HepG2 (cell line): ENCODE data around the gene NDE1. TPM values are rescaled to one million over a fixed set of nuclear protein-coding genes. Genes with fewer than 3 reads are reported as not detected.
A peak's percentile ranks its signal among the peaks of the same experiment; 100 is the strongest.

Source experiments
- ARID2 ChIP-seq: sonication (generic); formaldehyde crosslinking; IDR thresholded peaks from 2 replicates; pipeline ENCODE4 v1.8.1; 2022; ENCODE audit warnings: mild to moderate bottlenecking, missing genetic modification reagents, borderline replicate concordance
- CENPT ChIP-seq: sonication (generic); formaldehyde crosslinking; IDR thresholded peaks from 2 replicates; pipeline ENCODE4 v1.8.0; 2022; ENCODE audit warnings: low read depth, mild to moderate bottlenecking, moderate library complexity, missing genetic modification reagents
- FOXJ3 ChIP-seq: sonication (generic); formaldehyde crosslinking; IDR thresholded peaks from 2 replicates; pipeline ENCODE4 v1.4.0; 2020; ENCODE audit warnings: missing genetic modification reagents, mild to moderate bottlenecking, borderline replicate concordance
- GATAD1 ChIP-seq: IDR thresholded peaks from 2 replicates; pipeline ENCODE4 v1.6.1; 2016; ENCODE audit warnings: missing genetic modification reagents, missing compliant biosample characterization
- HCFC1 ChIP-seq: fragments of 150-350 bp; IDR thresholded peaks from 2 replicates; pipeline ENCODE4 v1.6.1; 2014; ENCODE audit warnings: low read depth, low read length
- KAT2B ChIP-seq: fragments of 150-350 bp; IDR thresholded peaks from 2 replicates; pipeline ENCODE4 v1.6.1; 2014; ENCODE audit warnings: low read depth, low read length, borderline replicate concordance
- LBX2 ChIP-seq: sonication (generic); formaldehyde crosslinking; IDR thresholded peaks from 2 replicates; pipeline ENCODE4 v1.5.0; 2020; ENCODE audit warnings: missing genetic modification reagents, mild to moderate bottlenecking, borderline replicate concordance
- MAFK ChIP-seq, 2 experiments: IDR thresholded peaks in 1 of 2; conservative IDR thresholded peaks in 1 of 2; 2 replicates each; pipeline ENCODE4 v1.6.1; 2011; ENCODE audit warnings: improper control_type of control experiment in 2 of 2, low read length in 2 of 2
- MED1 ChIP-seq: sonication (generic); formaldehyde crosslinking; IDR thresholded peaks from 2 replicates; pipeline ENCODE4 v1.4.0; 2020; ENCODE audit warnings: missing genetic modification reagents
- MXD4 ChIP-seq: IDR thresholded peaks from 2 replicates; pipeline ENCODE4 v1.6.1; 2016; ENCODE audit warnings: mild to moderate bottlenecking, missing biosample characterization, missing genetic modification reagents
- NCOA1 ChIP-seq: sonication (generic); formaldehyde crosslinking; IDR thresholded peaks from 2 replicates; pipeline ENCODE4 v1.9.0; 2021; ENCODE audit warnings: missing genetic modification reagents
- PCBP2 ChIP-seq: fragments of 200-400 bp; formaldehyde crosslinking; optimal IDR thresholded peaks from 2 replicates; pipeline ENCODE3; 2018; ENCODE audit warnings: low read length, low read depth; ENCODE audit not compliant: poor library complexity, severe bottlenecking
- REL ChIP-seq: sonication (generic); formaldehyde crosslinking; conservative IDR thresholded peaks from 2 replicates; pipeline ENCODE4 v1.8.0; 2022; ENCODE audit warnings: mild to moderate bottlenecking, missing genetic modification reagents, moderate library complexity
- SIN3A ChIP-seq: IDR thresholded peaks from 2 replicates; pipeline ENCODE4 v1.6.1; 2011; ENCODE audit warnings: low read depth, mild to moderate bottlenecking, control low read depth, low read length, borderline replicate concordance
- SMC3 ChIP-seq: IDR thresholded peaks from 2 replicates; pipeline ENCODE4 v1.6.1; 2011; ENCODE audit warnings: low read length, improper control_type of control experiment
- SMYD3 ChIP-seq: sonication (generic); formaldehyde crosslinking; IDR thresholded peaks from 2 replicates; pipeline ENCODE4 v1.8.1; 2023; ENCODE audit warnings: mild to moderate bottlenecking, missing genetic modification reagents
- SNAPC2 ChIP-seq: sonication (generic); formaldehyde crosslinking; IDR thresholded peaks from 2 replicates; pipeline ENCODE4 v1.8.1; 2022; ENCODE audit warnings: mild to moderate bottlenecking, missing genetic modification reagents
- SPEN ChIP-seq: sonication (generic); formaldehyde crosslinking; IDR thresholded peaks from 2 replicates; pipeline ENCODE4 v1.5.1; 2020; ENCODE audit warnings: low read depth, mild to moderate bottlenecking, missing genetic modification reagents
- STAT5B ChIP-seq: sonication (generic); formaldehyde crosslinking; IDR thresholded peaks from 2 replicates; pipeline ENCODE4 v1.4.0; 2020; ENCODE audit warnings: missing genetic modification reagents
- TAF1 ChIP-seq: sonication (generic); formaldehyde crosslinking; IDR thresholded peaks from 2 replicates; pipeline ENCODE4 v1.4.0; 2020; ENCODE audit warnings: missing genetic modification reagents
- THAP11 ChIP-seq: IDR thresholded peaks from 2 replicates; pipeline ENCODE4 v1.6.1; 2016; ENCODE audit warnings: missing biosample characterization, missing genetic modification reagents
- WIZ ChIP-seq: sonication (generic); formaldehyde crosslinking; IDR thresholded peaks from 2 replicates; pipeline ENCODE4 v1.5.1; 2020; ENCODE audit warnings: mild to moderate bottlenecking, missing genetic modification reagents
- XBP1 ChIP-seq: sonication (generic); formaldehyde crosslinking; IDR thresholded peaks from 2 replicates; pipeline ENCODE4 v1.5.0; 2020; ENCODE audit warnings: missing genetic modification reagents
- ZFP1 ChIP-seq: IDR thresholded peaks from 2 replicates; pipeline ENCODE4 v1.6.1; 2016
- ZFP82 ChIP-seq: sonication (generic); formaldehyde crosslinking; IDR thresholded peaks from 2 replicates; pipeline ENCODE4 v1.5.1; 2020; ENCODE audit warnings: mild to moderate bottlenecking, missing genetic modification reagents, borderline replicate concordance
- ZNF3 ChIP-seq: IDR thresholded peaks from 2 replicates; pipeline ENCODE4 v1.7.0; 2017; ENCODE audit warnings: inconsistent platforms
- ZNF350 ChIP-seq: sonication (generic); formaldehyde crosslinking; IDR thresholded peaks from 2 replicates; pipeline ENCODE4 v1.4.0; 2020; ENCODE audit warnings: mild to moderate bottlenecking, low read depth, missing genetic modification reagents, borderline replicate concordance
- ZNF367 ChIP-seq: sonication (generic); formaldehyde crosslinking; IDR thresholded peaks from 2 replicates; pipeline ENCODE4 v1.4.0; 2020; ENCODE audit warnings: missing genetic modification reagents, borderline replicate concordance
- ZNF772 ChIP-seq: sonication (generic); formaldehyde crosslinking; IDR thresholded peaks from 2 replicates; pipeline ENCODE4 v1.5.0; 2020; ENCODE audit warnings: mild to moderate bottlenecking, missing genetic modification reagents
- polyA plus RNA-seq, 8 experiments: library from polyadenylated mRNA; depleted of rRNA in 3 of 8; stranded (reverse) in 7 of 8; unstranded in 1 of 8; fragments of >200 nt; fragmentation: Illumina TruSeq in 4 of 8; extraction: Trizol in 4 of 8; gene quantifications; 2 replicates each; pipeline versions ENCODE4 v1.2.1 to v1.2.3, GENCODE V29; 2011 to 2016; ENCODE audit warnings: low read depth in 4 of 8, missing spikeins in 1 of 8, mixed read lengths in 1 of 8; ENCODE audit not compliant: insufficient read depth in 1 of 8
- total RNA-seq, 5 experiments: library from RNA; depleted of rRNA; stranded (reverse); fragments of >200 nt; fragmentation: Illumina TruSeq; extraction: Trizol; gene quantifications; 2 replicates each; pipeline ENCODE4 v1.2.3, GENCODE V29; 2016; ENCODE audit warnings: low read depth in 1 of 5
- TF ChIP-seq, protein P1 (sequence below): IDR thresholded peaks from 2 replicates; pipeline ENCODE4 v1.6.1; 2018; ENCODE audit warnings: missing genetic modification reagents, mild to moderate bottlenecking, missing compliant biosample characterization
- TF ChIP-seq, protein P2 (sequence below), 2 experiments: sonication (generic) in 1 of 2; formaldehyde crosslinking in 1 of 2; IDR thresholded peaks; 2 replicates each; pipeline versions ENCODE4 v1.4.0 to v1.6.1; 2018 to 2020; ENCODE audit warnings: missing genetic modification reagents in 2 of 2, borderline replicate concordance in 1 of 2, low read depth in 1 of 2, mild to moderate bottlenecking in 1 of 2, missing biosample characterization in 1 of 2

NDE1 gene
- total and polyA plus RNA-seq, 2 of the 13 experiments (the other 11 are each of a cell fraction or from before 2014, with no cell fraction given): 40.9 to 72.5 TPM

- TF ChIP-seq ZNF367 (CRISPR knock-in tag): no peak
- no peak for TF ChIP-seq SPEN (CRISPR knock-in tag)
- TF ChIP-seq PCBP2: peak; percentile 5
- 0 out of 2 replicates have a peak, but pooled peaks have one; percentile 36 for TF ChIP-seq ZNF772
- TF ChIP-seq ZFP82 (CRISPR knock-in tag): no peak
- TF ChIP-seq ZNF350: peak; percentile 59; the same call in 1 of the 2 replicates
- TF ChIP-seq SIN3A: no peak
- TF ChIP-seq MXD4 (CRISPR knock-in tag): no peak
- no peak for TF ChIP-seq KAT2B
- TF ChIP-seq LBX2 (CRISPR knock-in tag): no peak
- TF ChIP-seq ARID2: no peak
- TF ChIP-seq, protein P1, sequence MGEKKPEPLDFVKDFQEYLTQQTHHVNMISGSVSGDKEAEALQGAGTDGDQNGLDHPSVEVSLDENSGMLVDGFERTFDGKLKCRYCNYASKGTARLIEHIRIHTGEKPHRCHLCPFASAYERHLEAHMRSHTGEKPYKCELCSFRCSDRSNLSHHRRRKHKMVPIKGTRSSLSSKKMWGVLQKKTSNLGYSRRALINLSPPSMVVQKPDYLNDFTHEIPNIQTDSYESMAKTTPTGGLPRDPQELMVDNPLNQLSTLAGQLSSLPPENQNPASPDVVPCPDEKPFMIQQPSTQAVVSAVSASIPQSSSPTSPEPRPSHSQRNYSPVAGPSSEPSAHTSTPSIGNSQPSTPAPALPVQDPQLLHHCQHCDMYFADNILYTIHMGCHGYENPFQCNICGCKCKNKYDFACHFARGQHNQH (CRISPR knock-in tag): no peak
- TF ChIP-seq CENPT (CRISPR knock-in tag): no peak
- TF ChIP-seq NCOA1 (CRISPR knock-in tag): no peak
- TF ChIP-seq STAT5B (CRISPR knock-in tag): no peak
- TF ChIP-seq HCFC1: no peak
- no peak for TF ChIP-seq TAF1
- TF ChIP-seq MED1: 0 out of 2 replicates have a peak, but pooled peaks have one; percentile 0
- TF ChIP-seq SMYD3 (CRISPR knock-in tag): no peak
- TF ChIP-seq GATAD1 (CRISPR knock-in tag): no peak; the same call in 1 of the 2 replicates
- no peak for TF ChIP-seq REL (CRISPR knock-in tag)
- TF ChIP-seq WIZ (CRISPR knock-in tag): no peak
- TF ChIP-seq THAP11 (CRISPR knock-in tag): 0 out of 2 replicates have a peak, but pooled peaks have one; percentile 1
- TF ChIP-seq FOXJ3 (CRISPR knock-in tag): no peak
- peak in 1 of 2 experiments; percentile 49; a peak in 1 of 4 replicates for TF ChIP-seq MAFK (conservative IDR thresholded peaks at IDR 0.05 in 1 of 2, IDR thresholded peaks at IDR 0.05 in 1 of 2; ENCODE audit: low read length in 2 of 2)
- TF ChIP-seq SNAPC2 (CRISPR knock-in tag): no peak
- no peak for TF ChIP-seq ZFP1 (CRISPR knock-in tag)
- no peak for TF ChIP-seq XBP1
- TF ChIP-seq ZNF3 (CRISPR knock-in tag): no peak
- TF ChIP-seq SMC3: no peak
- TF ChIP-seq, protein P2, sequence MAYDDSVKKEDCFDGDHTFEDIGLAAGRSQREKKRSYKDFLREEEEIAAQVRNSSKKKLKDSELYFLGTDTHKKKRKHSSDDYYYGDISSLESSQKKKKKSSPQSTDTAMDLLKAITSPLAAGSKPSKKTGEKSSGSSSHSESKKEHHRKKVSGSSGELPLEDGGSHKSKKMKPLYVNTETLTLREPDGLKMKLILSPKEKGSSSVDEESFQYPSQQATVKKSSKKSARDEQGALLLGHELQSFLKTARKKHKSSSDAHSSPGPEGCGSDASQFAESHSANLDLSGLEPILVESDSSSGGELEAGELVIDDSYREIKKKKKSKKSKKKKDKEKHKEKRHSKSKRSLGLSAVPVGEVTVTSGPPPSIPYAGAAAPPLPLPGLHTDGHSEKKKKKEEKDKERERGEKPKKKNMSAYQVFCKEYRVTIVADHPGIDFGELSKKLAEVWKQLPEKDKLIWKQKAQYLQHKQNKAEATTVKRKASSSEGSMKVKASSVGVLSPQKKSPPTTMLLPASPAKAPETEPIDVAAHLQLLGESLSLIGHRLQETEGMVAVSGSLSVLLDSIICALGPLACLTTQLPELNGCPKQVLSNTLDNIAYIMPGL (CRISPR knock-in tag; IDR thresholded peaks at IDR 0.05; ENCODE audit: borderline replicate concordance in 1 of 2, low read depth in 1 of 2): no peak; a peak in 1 of 4 replicates
Observed at GRCh38 chr16:15650698-15651171, 690 bp downstream of the NDE1 start (continued).
